H9 (cell line): ENCODE data around the gene PANX2. TPM values are rescaled to one million over a fixed set of nuclear protein-coding genes. Genes with fewer than 3 reads are reported as not detected.

Source experiments
- DNase-seq: peaks from one replicate; pipeline ENCODE4 v3.0.0-alpha.2; 2017
- H2AFZ ChIP-seq: one replicate; pipeline ENCODE4 v1.6.1; 2013; ENCODE audit warnings: mild to moderate bottlenecking, low read length, control low read depth, moderate library complexity
- H2AK5ac ChIP-seq: 2 replicates; pipeline ENCODE4 v1.6.1; 2013; ENCODE audit warnings: low read length, control low read depth, mixed read lengths; ENCODE audit not compliant: insufficient read length
- H2BK120ac ChIP-seq: one replicate; pipeline ENCODE4 v1.6.1; 2013; ENCODE audit warnings: low read depth, mild to moderate bottlenecking, low read length, control low read depth, inconsistent platforms; ENCODE audit not compliant: poor library complexity, severe bottlenecking
- H2BK12ac ChIP-seq: 2 replicates; pipeline ENCODE4 v1.6.1; 2013; ENCODE audit warnings: low read length, control low read depth, mixed read lengths, low read depth; ENCODE audit not compliant: insufficient read length
- H2BK15ac ChIP-seq: 2 replicates; pipeline ENCODE4 v1.6.1; 2013; ENCODE audit warnings: low read depth, low read length, control low read depth
- H2BK20ac ChIP-seq: one replicate; pipeline ENCODE4 v1.6.1; 2013; ENCODE audit warnings: low read depth, mild to moderate bottlenecking, low read length, control low read depth, inconsistent platforms; ENCODE audit not compliant: poor library complexity, severe bottlenecking
- H2BK5ac ChIP-seq: 2 replicates; pipeline ENCODE4 v1.6.1; 2013; ENCODE audit warnings: low read length, control low read depth, mixed read lengths; ENCODE audit not compliant: insufficient read length
- H3K14ac ChIP-seq: 2 replicates; pipeline ENCODE4 v1.6.1; 2013; ENCODE audit warnings: low read length, control low read depth; ENCODE audit not compliant: insufficient read depth
- H3K18ac ChIP-seq: 2 replicates; pipeline ENCODE4 v1.6.1; 2013; ENCODE audit warnings: low read depth, mild to moderate bottlenecking, mixed read lengths, low read length, control low read depth; ENCODE audit not compliant: insufficient read length
- H3K23ac ChIP-seq: 2 replicates; pipeline ENCODE4 v1.6.1; 2013; ENCODE audit warnings: low read length, control low read depth, mixed read lengths, low read depth; ENCODE audit not compliant: insufficient read length
- H3K23me2 ChIP-seq: 2 replicates; pipeline ENCODE4 v1.6.1; 2013; ENCODE audit warnings: low read depth, mild to moderate bottlenecking, mixed read lengths, low read length, control low read depth; ENCODE audit not compliant: insufficient read length, poor library complexity, severe bottlenecking
- H3K27ac ChIP-seq: 2 replicates; pipeline ENCODE4 v1.5.1; 2013; ENCODE audit warnings: low read length, control low read depth, mixed read lengths, low read depth; ENCODE audit not compliant: insufficient read length
- H3K27me3 ChIP-seq: 2 replicates; pipeline ENCODE4 v1.6.1; 2013; ENCODE audit warnings: low read length, control low read depth, inconsistent platforms; ENCODE audit not compliant: insufficient read depth
- H3K4ac ChIP-seq: 2 replicates; pipeline ENCODE4 v1.6.1; 2013; ENCODE audit warnings: low read depth, mild to moderate bottlenecking, control low read depth, inconsistent platforms, low read length, moderate library complexity
- H3K4me1 ChIP-seq: 2 replicates; pipeline ENCODE4 v1.6.1; 2013; ENCODE audit warnings: low read length, control low read depth, inconsistent platforms; ENCODE audit not compliant: insufficient read depth
- H3K4me2 ChIP-seq: 2 replicates; pipeline ENCODE4 v1.6.1; 2013; ENCODE audit warnings: low read length, control low read depth, mixed read lengths; ENCODE audit not compliant: insufficient read length, insufficient read depth
- H3K56ac ChIP-seq: 2 replicates; pipeline ENCODE4 v1.6.1; 2013; ENCODE audit warnings: low read depth, mild to moderate bottlenecking, mixed read lengths, low read length, control low read depth; ENCODE audit not compliant: insufficient read length
- H3K79me1 ChIP-seq: 2 replicates; pipeline ENCODE4 v1.6.1; 2013; ENCODE audit warnings: low read depth, mild to moderate bottlenecking, moderate library complexity, low read length, control low read depth, inconsistent platforms; ENCODE audit not compliant: insufficient read depth, poor library complexity, severe bottlenecking
- H3K79me2 ChIP-seq: 2 replicates; pipeline ENCODE4 v1.6.1; 2013; ENCODE audit warnings: low read length, control low read depth, inconsistent platforms; ENCODE audit not compliant: insufficient read depth
- H3K9ac ChIP-seq: 2 replicates; pipeline ENCODE4 v1.6.1; 2013; ENCODE audit warnings: low read length, control low read depth, mixed read lengths; ENCODE audit not compliant: insufficient read length; ENCODE audit errors: extremely low read depth
- H3K9me3 ChIP-seq: one replicate; pipeline ENCODE4 v1.6.1; 2013; ENCODE audit warnings: low read depth, low read length, inconsistent platforms; ENCODE audit not compliant: control insufficient read depth
- H3T11ph ChIP-seq: one replicate; pipeline ENCODE4 v1.6.1; 2013; ENCODE audit warnings: mild to moderate bottlenecking, low read length, control low read depth, inconsistent platforms
- H4K20me1 ChIP-seq: one replicate; pipeline ENCODE4 v1.6.1; 2013; ENCODE audit not compliant: control insufficient read depth, insufficient read length, insufficient read depth
- H4K5ac ChIP-seq: 2 replicates; pipeline ENCODE4 v1.6.1; 2013; ENCODE audit warnings: low read depth, mild to moderate bottlenecking, mixed read lengths, low read length, control low read depth; ENCODE audit not compliant: insufficient read length
- H4K8ac ChIP-seq: replicated peaks from 2 replicates; pipeline ENCODE4 v1.6.1; 2013; ENCODE audit warnings: low read length, control low read depth, mixed read lengths, low read depth; ENCODE audit not compliant: insufficient read length
- H4K91ac ChIP-seq: 2 replicates; pipeline ENCODE4 v1.6.1; 2013; ENCODE audit warnings: low read depth, mild to moderate bottlenecking, moderate library complexity, mixed read lengths, low read length, control low read depth; ENCODE audit not compliant: insufficient read length
- H3K27ac Mint-ChIP-seq, 3 experiments: 2 replicates in 2 of 3; 3 replicates in 1 of 3; pipeline ENCODE4 v1.8.0; 2020 to 2021; ENCODE audit warnings: mixed read lengths in 3 of 3, mild to moderate bottlenecking in 1 of 3, moderate library complexity in 1 of 3
- H3K27me3 Mint-ChIP-seq: 2 replicates; pipeline ENCODE4 v1.8.0; 2021; ENCODE audit warnings: low read depth, mild to moderate bottlenecking, moderate library complexity, mixed read lengths
- H3K36me3 Mint-ChIP-seq, 3 experiments: 2 replicates in 2 of 3; 3 replicates in 1 of 3; pipeline ENCODE4 v1.8.0; 2020 to 2021; ENCODE audit warnings: low read depth in 3 of 3, mixed read lengths in 3 of 3; ENCODE audit not compliant: insufficient read depth in 1 of 3
- H3K4me1 Mint-ChIP-seq, 2 experiments: 2 replicates each; pipeline ENCODE4 v1.8.0; 2020; ENCODE audit warnings: mixed read lengths in 2 of 2
- H3K4me3 Mint-ChIP-seq, 2 experiments: 2 replicates in 1 of 2; 3 replicates in 1 of 2; pipeline ENCODE4 v1.8.0; 2020 to 2021; ENCODE audit warnings: mild to moderate bottlenecking in 2 of 2, mixed read lengths in 2 of 2, moderate library complexity in 1 of 2
- H3K9me3 Mint-ChIP-seq, 2 experiments: 2 replicates in 1 of 2; 3 replicates in 1 of 2; pipeline ENCODE4 v1.8.0; 2020; ENCODE audit warnings: mild to moderate bottlenecking in 2 of 2, mixed read lengths in 2 of 2, moderate library complexity in 1 of 2
- CTCF ChIP-seq: fragments of 200-600 bp; sonication (generic); conservative IDR thresholded peaks from 3 replicates; pipeline ENCODE4 v1.8.0; 2021; ENCODE audit warnings: antibody characterized with exemption, mild to moderate bottlenecking
- WGBS: extraction: QIAGEN DNeasy Blood & Tissue Kit; methylation state at CpG from one replicate; pipeline ENCODE4 v1.1.7; 2013; ENCODE audit warnings: missing lambda C conversion rate, low lambda C conversion rate, mixed read lengths; ENCODE audit not compliant: insufficient read length; ENCODE audit errors: extremely low coverage; 5-methylcytosine and 5-hydroxymethylcytosine counted together
- total RNA-seq: library from RNA; stranded (reverse); gene quantifications from 2 replicates; pipeline ENCODE4 v1.2.1, GENCODE V29; 2021

PANX2 gene
- total RNA-seq, 1 experiment from 2014 or later = 8.0 TPM

GRCh38 chr22:50125029-50125428, 45.5 kb upstream of the PANX2 start:
- H3K23me2 ChIP-seq = no peaks in the 10 kb centered on the region
- no peaks in the 10 kb centered on the region for H3K79me2 ChIP-seq
- no peak overlapping the region for H4K8ac ChIP-seq
- peaks cover 3 to 5% of the 10 kb centered on the region in 2 experiments; a peak in 4 of 5 replicates for H3K9me3 Mint-ChIP-seq
- H3K27ac Mint-ChIP-seq = no peak overlapping the region
- no peaks in the 10 kb centered on the region; a peak in 1 of 7 replicates for H3K36me3 Mint-ChIP-seq
- H3K4me1 Mint-ChIP-seq = no peaks in the 10 kb centered on the region
- H3K4ac ChIP-seq = no peak overlapping the region
- no peak overlapping the region for H2AFZ ChIP-seq
- no peak overlapping the region for H3K4me2 ChIP-seq
- no peaks in the 10 kb centered on the region for H3K4me1 ChIP-seq
- H2BK20ac ChIP-seq = no peak overlapping the region
- H4K91ac ChIP-seq = no peak overlapping the region
- H2BK120ac ChIP-seq = no peak overlapping the region
- no peaks in the 10 kb centered on the region for H4K20me1 ChIP-seq
- no peak overlapping the region for H2BK15ac ChIP-seq
- H2AK5ac ChIP-seq = no peak overlapping the region
- no peak overlapping the region for H3K9ac ChIP-seq
- no peak overlapping the region for H2BK12ac ChIP-seq
- H3K27me3 Mint-ChIP-seq = peaks cover 50% of the 10 kb centered on the region
- TF ChIP-seq CTCF = no peak
- H3K14ac ChIP-seq = no peak overlapping the region
- no peak for DNase-seq
- H3K18ac ChIP-seq = no peak overlapping the region
- H2BK5ac ChIP-seq = no peak overlapping the region
- no peaks in the 10 kb centered on the region for H3K9me3 ChIP-seq
- no peaks in the 10 kb centered on the region for H3K79me1 ChIP-seq
- no CpG with 5 or more reads among the region's 9 CpGs for WGBS
- H3K27me3 ChIP-seq = no peaks in the 10 kb centered on the region
- no peak overlapping the region for H4K5ac ChIP-seq
- no peak overlapping the region for H3T11ph ChIP-seq
- no peak overlapping the region for H3K27ac ChIP-seq
- no peak overlapping the region for H3K23ac ChIP-seq
- H3K4me3 Mint-ChIP-seq = no peak overlapping the region
- H3K56ac ChIP-seq = no peak overlapping the region
